Inflammatory macrophage (primary cell): Measurements from ENCODE around the gene C9orf153.
A peak's percentile ranks its signal among the peaks of the same experiment; 100 is the strongest.
"Not testable (repeated sequence)": the region's sequence is repeated elsewhere in the genome, so short reads cannot be mapped to it uniquely, and the experiment has no call there.

Source experiments
- DNase-seq, 2 donors: peaks; one replicate each; pipeline ENCODE4 v3.0.0-alpha.2; 2020 to 2022

The C9orf153 gene

GRCh38 chr9:86262492-86262891, 3.0 kb upstream of the C9orf153 start:
- DNase-seq: no peak

- no peak for DNase-seq
Observed at GRCh38 chr9:86257391-86257790, 2.1 kb downstream of the C9orf153 start.

- DNase-seq: no peak
Observed at GRCh38 chr9:86256653-86257052, 2.8 kb downstream of the C9orf153 start.

GRCh38 chr9:86253577-86253976, 5.9 kb downstream of the C9orf153 start:
- no peak for DNase-seq

GRCh38 chr9:86252870-86253269, 6.6 kb downstream of the C9orf153 start:
- DNase-seq: no peak

GRCh38 chr9:86250123-86250522, 9.3 kb downstream of the C9orf153 start:
- DNase-seq: no peak

GRCh38 chr9:86248746-86249145, 10.7 kb downstream of the C9orf153 start:
- DNase-seq: no peak

- DNase-seq: no peak
Observed at GRCh38 chr9:86246752-86247161, 12.7 kb downstream of the C9orf153 start.

GRCh38 chr9:86242071-86242470, 17.4 kb downstream of the C9orf153 start:
- DNase-seq: peak in 1 of 2 donors; percentile 10

GRCh38 chr9:86241216-86241615, 18.2 kb downstream of the C9orf153 start:
- DNase-seq: no peak

- no peak for DNase-seq
Observed at GRCh38 chr9:86238861-86239770, 20.3 kb downstream of the C9orf153 start.

- DNase-seq: no peak
Observed at GRCh38 chr9:86230858-86231257, 28.6 kb downstream of the C9orf153 start.

- DNase-seq: no peak
Observed at GRCh38 chr9:86222667-86223066, 36.8 kb downstream of the C9orf153 start.

- no peak for DNase-seq
Observed at GRCh38 chr9:86219606-86220005, 39.9 kb downstream of the C9orf153 start.

GRCh38 chr9:86217076-86217755, 42.2 kb downstream of the C9orf153 start:
- no peak for DNase-seq

- no peak for DNase-seq
Observed at GRCh38 chr9:86207193-86207592, 52.3 kb downstream of the C9orf153 start.

- DNase-seq: peak; percentile 51 to 57
Observed at GRCh38 chr9:86202338-86202882, 57.0 kb downstream of the C9orf153 start.

- no peak for DNase-seq
Observed at GRCh38 chr9:86201474-86202337, 57.8 kb downstream of the C9orf153 start.

GRCh38 chr9:86200599-86201162, 58.8 kb downstream of the C9orf153 start:
- DNase-seq: no peak

GRCh38 chr9:86193088-86193487, 66.4 kb downstream of the C9orf153 start:
- DNase-seq: no peak

- not testable (repeated sequence) for DNase-seq
Observed at GRCh38 chr9:86190700-86191099, 68.8 kb downstream of the C9orf153 start.

- no peak for DNase-seq
Observed at GRCh38 chr9:86187121-86187520, 72.3 kb downstream of the C9orf153 start.
